Smooth muscle cell (in vitro differentiated cells): ENCODE measurements around the gene RFTN1. TPM values are rescaled to one million over a fixed set of nuclear protein-coding genes. Genes with fewer than 3 reads are reported as not detected.

Experiments
- DNase-seq: peaks from one replicate; lab custom pipeline; 2025; ENCODE audit not compliant: unreplicated experiment; lab: John Stamatoyannopoulos, UW
- H2AFZ ChIP-seq: fragments of 200-600 bp; sonication (generic); 2 replicates; pipeline ENCODE4 v1.6.0; 2016; ENCODE audit warnings: antibody characterized with exemption, low read depth, mild to moderate bottlenecking
- H3F3A ChIP-seq: fragments of 200-600 bp; sonication (generic); 2 replicates; pipeline ENCODE4 v1.6.0; 2017; ENCODE audit warnings: antibody characterized with exemption, low read depth
- H3K27ac ChIP-seq: fragments of 200-600 bp; sonication (generic); 2 replicates; pipeline ENCODE4 v1.5.1; 2016; ENCODE audit warnings: low read depth, mild to moderate bottlenecking
- H3K27me3 ChIP-seq: fragments of 200-600 bp; sonication (generic); 2 replicates; pipeline ENCODE4 v1.6.1; 2016; ENCODE audit warnings: low read depth, mild to moderate bottlenecking
- H3K36me3 ChIP-seq: fragments of 200-600 bp; sonication (generic); 2 replicates; pipeline ENCODE4 v1.5.1; 2016; ENCODE audit warnings: low read depth
- H3K4me1 ChIP-seq: fragments of 200-600 bp; sonication (generic); 2 replicates; pipeline ENCODE4 v1.5.1; 2016; ENCODE audit warnings: low read depth
- H3K4me2 ChIP-seq: fragments of 200-600 bp; sonication (generic); 2 replicates; pipeline ENCODE4 v1.6.0; 2016; ENCODE audit warnings: mild to moderate bottlenecking
- H3K4me3 ChIP-seq: fragments of 200-600 bp; sonication (generic); 2 replicates; pipeline ENCODE4 v1.5.1; 2016; ENCODE audit warnings: mild to moderate bottlenecking
- H3K79me2 ChIP-seq: fragments of 200-600 bp; sonication (generic); 2 replicates; pipeline ENCODE4 v1.6.0; 2016; ENCODE audit warnings: low read depth, mild to moderate bottlenecking
- H3K9ac ChIP-seq: fragments of 200-600 bp; sonication (generic); 2 replicates; pipeline ENCODE4 v1.6.0; 2016; ENCODE audit warnings: low read depth
- H3K9me3 ChIP-seq: fragments of 200-600 bp; sonication (generic); replicated peaks from 2 replicates; pipeline ENCODE4 v1.5.1; 2016; ENCODE audit warnings: low read depth
- H4K20me1 ChIP-seq: fragments of 200-600 bp; sonication (generic); 2 replicates; pipeline ENCODE4 v1.6.0; 2016; ENCODE audit warnings: low read depth
- CTCF ChIP-seq: fragments of 200-600 bp; sonication (generic); IDR thresholded peaks from 2 replicates; pipeline ENCODE4 v1.5.1; 2017; ENCODE audit warnings: borderline replicate concordance, mild to moderate bottlenecking, antibody characterized with exemption; ENCODE audit not compliant: insufficient read depth, poor library complexity, severe bottlenecking
- WGBS: methylation state at CpG from one replicate; pipeline ENCODE4 v1.1.7; 2016; ENCODE audit warnings: low lambda C conversion rate; 5-methylcytosine and 5-hydroxymethylcytosine counted together
- polyA plus RNA-seq: library from polyadenylated mRNA; unstranded; fragments of >200 nt; fragmentation: Nextera tagmentation; extraction: Ambion mirVana; gene quantifications from 2 replicates; pipeline ENCODE4 v1.2.1, GENCODE V29; 2016
- total RNA-seq: library from RNA; depleted of rRNA; stranded (reverse); fragments of >200 nt; gene quantifications from 2 replicates; pipeline ENCODE4 v1.2.3, GENCODE V29; 2014

The RFTN1 gene
- total and polyA plus RNA-seq, 2 experiments from 2014 or later = 21.7 to 35.6 TPM

DNA sequence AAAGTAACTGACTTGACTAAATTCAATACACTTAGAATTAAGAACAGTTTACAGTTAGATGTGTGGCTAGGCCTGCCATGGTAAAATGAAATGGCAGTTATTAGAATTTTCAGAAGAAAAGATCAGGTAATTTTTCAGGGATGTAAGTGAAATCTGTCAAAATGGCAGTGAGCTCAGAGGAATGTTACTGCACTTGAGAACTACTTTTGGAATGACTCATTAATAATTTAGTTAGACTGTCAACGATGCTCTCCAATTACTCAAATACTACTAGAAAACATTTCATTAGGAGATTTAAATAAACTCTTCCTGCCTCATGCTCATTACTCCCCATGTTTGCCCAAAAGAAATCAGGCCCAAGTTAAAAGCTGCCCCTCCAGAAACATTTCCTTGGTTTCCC is 84.4 kb downstream of the RFTN1 start:
- H3K36me3 ChIP-seq = no peaks in the 10 kb centered on the region
- WGBS = 63% methylated on average over 1 of the region's 1 CpG
- peaks cover 4% of the 10 kb centered on the region for H3K79me2 ChIP-seq
- TF ChIP-seq CTCF = no peak
- no peak overlapping the region for H3K27ac ChIP-seq
- no peaks in the 10 kb centered on the region for H3K27me3 ChIP-seq
- DNase-seq = no peak
- peaks cover 32% of the 10 kb centered on the region for H4K20me1 ChIP-seq
- H3K4me2 ChIP-seq = no peak overlapping the region
- H2AFZ ChIP-seq = no peak overlapping the region
- no peak overlapping the region for H3K4me3 ChIP-seq
- H3K9ac ChIP-seq = no peak overlapping the region
- peaks cover 8% of the 10 kb centered on the region for H3F3A ChIP-seq
- no peaks in the 10 kb centered on the region for H3K9me3 ChIP-seq
- H3K4me1 ChIP-seq = no peaks in the 10 kb centered on the region

GRCh38 chr3:16428612-16429011 is 84.9 kb downstream of the RFTN1 start:
- peaks cover 37% of the 10 kb centered on the region for H4K20me1 ChIP-seq
- H3K27ac ChIP-seq = no peak overlapping the region
- H3K27me3 ChIP-seq = no peaks in the 10 kb centered on the region
- H3K9me3 ChIP-seq = no peaks in the 10 kb centered on the region
- no peak overlapping the region for H3K4me3 ChIP-seq
- H2AFZ ChIP-seq = no peak overlapping the region
- TF ChIP-seq CTCF = no peak
- DNase-seq = no peak
- peaks cover 8% of the 10 kb centered on the region for H3F3A ChIP-seq
- H3K79me2 ChIP-seq = peaks cover 4% of the 10 kb centered on the region
- no peaks in the 10 kb centered on the region for H3K36me3 ChIP-seq
- no peaks in the 10 kb centered on the region for H3K4me1 ChIP-seq
- no peak overlapping the region for H3K4me2 ChIP-seq
- 75% methylated on average over 5 of the region's 5 CpGs for WGBS
- no peak overlapping the region for H3K9ac ChIP-seq

- Histone ChIP-seq H4K20me1 (peaks cover 37% of the 10 kb centered on the region), H3K9ac (no peak overlapping the region), H3K4me2 (peak overlapping the region; percentile 47), H3K27ac (peak overlapping the region; percentile 54), H3K27me3 (no peaks in the 10 kb centered on the region), H3K79me2 (peaks cover 4% of the 10 kb centered on the region), H3K36me3 (no peaks in the 10 kb centered on the region), H3K4me1 (no peaks in the 10 kb centered on the region), H3F3A (peaks cover 8% of the 10 kb centered on the region), H3K4me3 (no peak overlapping the region), H3K9me3 (no peaks in the 10 kb centered on the region), H2AFZ (no peak overlapping the region)
- no peak for DNase-seq
- TF ChIP-seq CTCF = no peak
- 39% methylated on average over 5 of the region's 5 CpGs for WGBS
These were observed 86.2 kb downstream of the RFTN1 start for GRCh38 chr3:16427103-16427965.

DNA sequence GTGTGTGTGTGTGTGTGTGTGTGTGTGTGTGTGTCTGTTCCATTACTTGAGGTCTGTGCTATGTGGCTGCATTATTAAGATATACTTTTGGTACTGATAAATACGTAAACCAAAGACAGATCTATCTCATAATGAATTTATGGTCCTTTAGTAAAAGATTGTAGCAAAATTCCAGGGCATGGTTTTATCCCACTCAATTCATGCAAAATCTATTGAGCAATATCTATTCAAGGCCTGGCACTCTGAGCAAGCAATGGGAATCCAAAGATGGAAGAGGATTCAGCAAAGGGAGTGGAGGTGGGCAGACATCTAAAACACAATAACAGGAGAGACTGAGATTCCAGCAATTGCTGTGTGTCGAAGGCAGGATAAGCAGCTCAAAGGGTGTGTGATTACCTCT is 86.8 kb downstream of the RFTN1 start:
- Histone ChIP-seq H3K79me2 (peaks cover 4% of the 10 kb centered on the region), H2AFZ (no peak overlapping the region), H3K4me3 (no peak overlapping the region), H3K36me3 (no peaks in the 10 kb centered on the region), H3F3A (peaks cover 8% of the 10 kb centered on the region), H3K27ac (no peak overlapping the region), H3K9ac (no peak overlapping the region), H3K9me3 (no peaks in the 10 kb centered on the region), H3K4me1 (no peaks in the 10 kb centered on the region), H3K4me2 (no peak overlapping the region), H4K20me1 (peaks cover 37% of the 10 kb centered on the region), H3K27me3 (no peaks in the 10 kb centered on the region)
- no peak for TF ChIP-seq CTCF
- DNase-seq = no peak
- 78% methylated on average over 2 of the region's 2 CpGs for WGBS
